Prostate gland (tissue), 2 donors: Measurements from ENCODE around the gene TOP2B.

Experiments used
- CTCF ChIP-seq, 4 experiments: fragments of 200-600 bp in 2 of 4; fragments of 450-650 bp in 2 of 4; sonication (generic) in 2 of 4; IDR thresholded peaks; 1 replicate in 3 of 4; 2 replicates in 1 of 4; pipeline ENCODE4 v1.5.1; 2016 to 2019; ENCODE audit warnings: antibody characterized with exemption in 4 of 4, mild to moderate bottlenecking in 2 of 4, moderate library complexity in 2 of 4
- POLR2A ChIP-seq: fragments of 450-650 bp; IDR thresholded peaks from one replicate; pipeline ENCODE4 v1.6.1; 2016; ENCODE audit warnings: antibody characterized with exemption, mild to moderate bottlenecking
- POLR2AphosphoS5 ChIP-seq: sonication (generic); formaldehyde crosslinking; IDR thresholded peaks from one replicate; pipeline ENCODE4 v1.6.1; 2017; ENCODE audit warnings: antibody characterized with exemption

GRCh38 chr3:25683410-25683809 lies 18.7 kb upstream of the TOP2B start:
- no peak for TF ChIP-seq POLR2AphosphoS5
- TF ChIP-seq POLR2A, result no peak
- no peak for TF ChIP-seq CTCF (IDR thresholded peaks at IDR 0.05)
